Measurements from ENCODE around the gene CFAP68. TPM values are rescaled to one million over a fixed set of nuclear protein-coding genes. Genes with fewer than 3 reads are reported as not detected.
"Not testable (repeated sequence)": the region's sequence is repeated elsewhere in the genome, so short reads cannot be mapped to it uniquely, and the experiment has no call there.

CFAP68 gene
- total and polyA plus RNA-seq, 7 donors = 4.4 to 17.7 (median 7.6) TPM

GRCh38 chr11:111926505-111927391 is 47.4 kb downstream of the CFAP68 start:
- intact Hi-C loops (cut with DNase I) = loop anchor here in 1 of 2 donors (5.0 kb wide), 2 partner anchors 49 to 161 kb away; partner anchors contain the start of genes CFAP68, FDXACB1, SDHD and TIMM8B
- Histone ChIP-seq H3K4me1 (peaks cover 41% of the 10 kb centered on the region), H3K27me3 (ENCODE audit: insufficient read depth in 3 of 3, low read length in 2 of 3) (no peaks in the 10 kb centered on the region), H3K36me3 (ENCODE audit: insufficient read depth in 1 of 2, low read depth in 1 of 2) (no peaks in the 10 kb centered on the region), H3K9me3 (no peaks in the 10 kb centered on the region), H3K4me3 (peak overlapping the region; percentile 63), H3K27ac (peak overlapping the region; percentile 91)
- ATAC-seq = peak; percentile 88 to 91 (median 89)
- WGBS, 3 donors = 1% methylated on average over 40 to 47 of the region's 47 CpGs
- no peak for TF ChIP-seq CTCF (IDR thresholded peaks at IDR 0.05)
- DNase-seq = peak; percentile 95 to 99

GRCh38 chr11:111930472-111930871 is 51.1 kb downstream of the CFAP68 start:
- Histone ChIP-seq H3K4me1 (peaks cover 18% of the 10 kb centered on the region), H3K27ac (no peak overlapping the region), H3K9me3 (no peaks in the 10 kb centered on the region), H3K27me3 (ENCODE audit: insufficient read depth in 3 of 3, low read length in 2 of 3) (no peaks in the 10 kb centered on the region), H3K36me3 (ENCODE audit: insufficient read depth in 1 of 2, low read depth in 1 of 2) (no peaks in the 10 kb centered on the region), H3K4me3 (no peak overlapping the region)
- DNase-seq = no peak
- intact Hi-C loops (cut with DNase I) = no loop called here
- no peak for TF ChIP-seq CTCF (IDR thresholded peaks at IDR 0.05)
- ATAC-seq = no peak
- 78 to 89% (median 83%) methylated on average over 4 of the region's 4 CpGs for WGBS, 3 donors

- intact Hi-C loops (cut with DNase I) = loop anchor here in 1 of 2 donors (2.0 kb wide), 1 partner anchor 48 kb away; no protein-coding TSS in a partner anchor
- no peaks in the 10 kb centered on the region for H3K27me3 ChIP-seq (ENCODE audit: insufficient read depth in 3 of 3, low read length in 2 of 3)
- H3K4me1 ChIP-seq = peaks cover 18% of the 10 kb centered on the region
- DNase-seq = no peak
- TF ChIP-seq CTCF (IDR thresholded peaks at IDR 0.05) = no peak
- H3K4me3 ChIP-seq = no peak overlapping the region
- ATAC-seq = no peak
- 84 to 93% (median 87%) methylated on average over 2 of the region's 2 CpGs for whole genome bisulfite sequencing, 3 donors
- H3K36me3 ChIP-seq (ENCODE audit: insufficient read depth in 1 of 2, low read depth in 1 of 2) = no peaks in the 10 kb centered on the region
- H3K9me3 ChIP-seq = no peaks in the 10 kb centered on the region
- no peak overlapping the region for H3K27ac ChIP-seq
Observed at GRCh38 chr11:111932611-111932950, 53.2 kb downstream of the CFAP68 start.

- ATAC-seq; H3K36me3 ChIP-seq (ENCODE audit: insufficient read depth in 1 of 2, low read depth in 1 of 2); H3K9me3 ChIP-seq; DNase-seq; H3K27me3 ChIP-seq (ENCODE audit: insufficient read depth in 3 of 3, low read length in 2 of 3); H3K27ac ChIP-seq; H3K4me3 ChIP-seq: not testable (repeated sequence)
- peaks cover 20% of the 10 kb centered on the region for H3K4me1 ChIP-seq
- whole genome bisulfite sequencing, 3 donors = 92 to 95% (median 94%) methylated on average over 14 of the region's 14 CpGs
- intact Hi-C loops (cut with DNase I) = loop anchor here in 1 of 2 donors (2.0 kb wide), 1 partner anchor 48 kb away; no protein-coding TSS in a partner anchor
Observed at GRCh38 chr11:111933176-111933575, 53.8 kb downstream of the CFAP68 start.

- no peak overlapping the region for H3K4me3 ChIP-seq
- peaks cover 27% of the 10 kb centered on the region for H3K4me1 ChIP-seq
- no peak for TF ChIP-seq CTCF (IDR thresholded peaks at IDR 0.05)
- no peaks in the 10 kb centered on the region for H3K9me3 ChIP-seq
- no peak overlapping the region for H3K27ac ChIP-seq
- WGBS, 3 donors = 61 to 80% (median 70%) methylated on average over 1 of the region's 1 CpG
- DNase-seq (no peak), ATAC-seq (no peak)
- no peaks in the 10 kb centered on the region for H3K27me3 ChIP-seq (ENCODE audit: insufficient read depth in 3 of 3, low read length in 2 of 3)
- intact Hi-C loops (cut with DNase I) = loop anchor here in 1 of 2 donors (2.0 kb wide), 1 partner anchor 47 kb away; no protein-coding TSS in a partner anchor
- no peaks in the 10 kb centered on the region for H3K36me3 ChIP-seq (ENCODE audit: insufficient read depth in 1 of 2, low read depth in 1 of 2)
Observed at GRCh38 chr11:111933872-111934271, 54.5 kb downstream of the CFAP68 start.

All from psoas muscle (tissue), 8 donors.